ENCODE results near the gene SMIM28. TPM values are rescaled to one million over a fixed set of nuclear protein-coding genes. Genes with fewer than 3 reads are reported as not detected.

The SMIM28 gene
- total RNA-seq, 2 donors from 2014 or later = not detected

DNA sequence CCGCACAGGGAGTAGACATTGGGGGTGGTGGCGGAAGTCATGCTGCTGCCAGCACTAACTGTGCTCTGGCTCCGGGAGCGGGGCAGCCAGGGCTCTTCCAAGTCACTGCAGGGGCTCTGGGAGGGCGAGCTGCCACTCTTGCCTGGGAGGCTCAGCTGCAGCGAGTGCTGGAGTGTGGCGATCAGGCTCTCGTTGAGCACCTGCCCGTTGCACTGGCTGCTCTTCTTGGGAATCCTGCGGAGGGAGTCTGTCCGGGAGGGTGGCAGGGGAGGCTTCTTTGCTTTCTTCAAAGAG is 54.3 kb downstream of the SMIM28 start:
- Mint-ChIP-seq H3K36me3 (no peaks in the 10 kb centered on the region), H3K9me3 (no peaks in the 10 kb centered on the region)
- ATAC-seq = no peak

More for the DNA sequence above, 54.3 kb downstream of the SMIM28 start:
- DNase-seq (ENCODE audit: low spot score in 2 of 2) = no peak
- no peak overlapping the region for H3K27ac Mint-ChIP-seq

Other genes with a start within 250 kb of the SMIM28 start
- 1 to 10 TPM in 1 of 2 donors, under 1 TPM in 1; 0.11 to 9.5 TPM for gene ARFGEF3, start 216.0 kb upstream of the SMIM28 start, total RNA-seq
- not detected for gene PBOV1, start 159.4 kb upstream of the SMIM28 start, total RNA-seq
- 10 to 100 TPM; 30.9 to 34.0 TPM for gene HEBP2, start 26.3 kb downstream of the SMIM28 start, total RNA-seq
- gene NHSL1, start 121.6 kb downstream of the SMIM28 start, total RNA-seq = 1 to 10 TPM in 1 of 2 donors, under 1 TPM in 1; 0.68 to 1.9 TPM

All from activated naive CD4-positive, alpha-beta T cell treated with anti-CD3 and anti-CD28 coated beads, Interleukin-2, amount 50 U/mL, for 72 hours (primary cell).